IMR-90 (cell line): ENCODE measurements around the gene EDIL3. TPM values are rescaled to one million over a fixed set of nuclear protein-coding genes. Genes with fewer than 3 reads are reported as not detected.

ENCODE experiments used
- ATAC-seq: fragments of 200-7000 bp; cut with Tn5 transposase; 2 replicates; pipeline ENCODE4 v1.9.1; 2020; ENCODE audit warnings: low read depth, mild to moderate bottlenecking, moderate library complexity
- BruUV-seq: library from RNA; stranded (reverse); fragments of 400-500 nt; replicated peaks from 2 replicates; lab custom pipeline; 2021; lab: Mats Ljungman, UMichigan
- CTCF ChIA-PET: fragments of 300-600 bp; formaldehyde crosslinking; extraction: SDS; loops from one replicate; lab custom pipeline; 2021; ENCODE audit warnings: antibody characterized with exemption; lab: Yijun Ruan, JAX
- POLR2A ChIA-PET: fragments of 300-600 bp; sonication (Branson Sonifier 250); formaldehyde crosslinking; loops from one replicate; lab custom pipeline; 2022; ENCODE audit warnings: antibody characterized with exemption; ENCODE audit not compliant: unreplicated experiment; lab: Charles Lee
- DNase-seq: peaks from one replicate; pipeline ENCODE4 v3.0.0; 2013
- H2AFZ ChIP-seq: replicated peaks from 2 replicates; pipeline ENCODE3; 2013; ENCODE audit warnings: low read length, mild to moderate bottlenecking; ENCODE audit not compliant: poor library complexity
- H2AK5ac ChIP-seq: 2 replicates; pipeline ENCODE4 v1.6.1; 2013; ENCODE audit warnings: low read depth, low read length, inconsistent platforms
- H2AK9ac ChIP-seq: replicated peaks from 2 replicates; pipeline ENCODE3; 2013; ENCODE audit warnings: mild to moderate bottlenecking, low read depth, low read length, moderate library complexity; ENCODE audit not compliant: poor library complexity
- H2BK120ac ChIP-seq: 2 replicates; pipeline ENCODE4 v1.6.1; 2013; ENCODE audit warnings: low read depth, low read length, inconsistent platforms
- H2BK15ac ChIP-seq: 3 replicates; pipeline ENCODE4 v1.6.1; 2013; ENCODE audit warnings: low read depth, low read length, inconsistent platforms
- H2BK20ac ChIP-seq: 2 replicates; pipeline ENCODE4 v1.6.1; 2013; ENCODE audit warnings: low read depth, mild to moderate bottlenecking, inconsistent platforms, low read length, moderate library complexity
- H2BK5ac ChIP-seq: 2 replicates; pipeline ENCODE4 v1.6.1; 2013; ENCODE audit warnings: mild to moderate bottlenecking, low read depth, low read length, inconsistent platforms; ENCODE audit not compliant: poor library complexity, severe bottlenecking
- H3K14ac ChIP-seq: replicated peaks from 2 replicates; pipeline ENCODE4 v1.6.1; 2013; ENCODE audit warnings: low read depth, low read length, inconsistent platforms
- H3K18ac ChIP-seq: 2 replicates; pipeline ENCODE4 v1.6.1; 2013; ENCODE audit warnings: low read depth, low read length, control low read depth
- H3K23ac ChIP-seq: 2 replicates; pipeline ENCODE4 v1.6.1; 2013; ENCODE audit warnings: low read depth, low read length, inconsistent platforms
- H3K27ac ChIP-seq: 2 replicates; pipeline ENCODE4 v1.5.1; 2013; ENCODE audit warnings: mild to moderate bottlenecking, control low read depth, low read length; ENCODE audit not compliant: insufficient read depth
- H3K27me3 ChIP-seq: 2 replicates; pipeline ENCODE4 v1.6.1; 2013; ENCODE audit warnings: low read length; ENCODE audit not compliant: control insufficient read depth, insufficient read depth
- H3K36me3 ChIP-seq: 2 replicates; pipeline ENCODE4 v1.6.1; 2013; ENCODE audit warnings: low read length, mixed read lengths; ENCODE audit not compliant: control insufficient read depth, insufficient read depth
- H3K4ac ChIP-seq: 2 replicates; pipeline ENCODE4 v1.6.1; 2013; ENCODE audit warnings: low read depth, low read length, inconsistent platforms
- H3K4me1 ChIP-seq: 2 replicates; pipeline ENCODE4 v1.6.1; 2013; ENCODE audit warnings: low read length, mixed read lengths; ENCODE audit not compliant: control insufficient read depth, insufficient read depth
- H3K4me2 ChIP-seq: 2 replicates; pipeline ENCODE4 v1.6.1; 2013; ENCODE audit warnings: low read depth, mild to moderate bottlenecking, control low read depth, low read length, moderate library complexity
- H3K4me3 ChIP-seq: 2 replicates; pipeline ENCODE4 v1.5.1; 2013; ENCODE audit warnings: low read depth, mild to moderate bottlenecking, control low read depth, low read length, moderate library complexity; ENCODE audit not compliant: insufficient read depth
- H3K56ac ChIP-seq: 2 replicates; pipeline ENCODE4 v1.6.1; 2013; ENCODE audit warnings: low read length, inconsistent platforms; ENCODE audit not compliant: insufficient read depth; ENCODE audit errors: extremely low read depth
- H3K79me1 ChIP-seq, 2 experiments: 2 replicates each; pipeline ENCODE4 v1.6.1; 2013; ENCODE audit warnings: low read length in 2 of 2, inconsistent platforms in 1 of 2, low read depth in 1 of 2
- H3K9ac ChIP-seq: 2 replicates; pipeline ENCODE4 v1.6.1; 2013; ENCODE audit warnings: low read depth, low read length, control low read depth
- H3K9me1 ChIP-seq: 2 replicates; pipeline ENCODE4 v1.6.1; 2013; ENCODE audit warnings: low read length, inconsistent platforms; ENCODE audit not compliant: insufficient read depth
- H3K9me3 ChIP-seq: 2 replicates; pipeline ENCODE4 v1.6.1; 2013; ENCODE audit warnings: low read length; ENCODE audit not compliant: control insufficient read depth, insufficient read depth
- H4K20me1 ChIP-seq: 2 replicates; pipeline ENCODE4 v1.6.1; 2013; ENCODE audit warnings: low read length, inconsistent platforms; ENCODE audit not compliant: insufficient read depth
- H4K5ac ChIP-seq: 2 replicates; pipeline ENCODE4 v1.6.1; 2013; ENCODE audit warnings: mild to moderate bottlenecking, low read depth, low read length, control low read depth
- H4K8ac ChIP-seq, 2 experiments: 2 replicates each; pipeline ENCODE4 v1.6.1; 2013; ENCODE audit warnings: low read depth in 2 of 2, low read length in 2 of 2, control low read depth in 1 of 2, inconsistent platforms in 1 of 2
- H4K91ac ChIP-seq: 2 replicates; pipeline ENCODE4 v1.6.1; 2013; ENCODE audit warnings: low read depth, low read length, inconsistent platforms; ENCODE audit not compliant: insufficient read depth
- FOS ChIP-seq: fragments of 150-350 bp; IDR thresholded peaks from 2 replicates; pipeline ENCODE4 v1.6.1; 2016; ENCODE audit warnings: low read depth, low read length
- RAD21 ChIP-seq: IDR thresholded peaks from 2 replicates; pipeline ENCODE4 v1.6.1; 2012; ENCODE audit warnings: low read length, improper control_type of control experiment
- RFX5 ChIP-seq: IDR thresholded peaks from 2 replicates; pipeline ENCODE4 v1.8.0; 2012; ENCODE audit warnings: low read depth, mild to moderate bottlenecking, low read length, moderate library complexity
- WGBS, 2 experiments: methylation state at CpG; one replicate each; pipeline versions ENCODE4 v1.1.5 to v1.1.7; 2013; ENCODE audit warnings: missing lambda C conversion rate in 2 of 2; ENCODE audit not compliant: insufficient read length in 1 of 2; ENCODE audit errors: extremely low coverage in 2 of 2; 5-methylcytosine and 5-hydroxymethylcytosine counted together
- dilution Hi-C: fragments of 300-500 bp; cut with HindIII; formaldehyde crosslinking; loops from one replicate; pipeline ENCODE4 v1.14.3; 2018; ENCODE audit warnings: low sequenced_read_pairs; ENCODE audit not compliant: unreplicated experiment
- in situ Hi-C: fragments of 300-500 bp; cut with MboI; formaldehyde crosslinking; loops from 3 replicates; pipeline ENCODE4 v1.14.3; 2019; ENCODE audit warnings: low sequenced_read_pairs, inconsistent platforms, mixed read lengths
- intact Hi-C: fragments of 100-400 bp; cut with micrococcal nuclease; formaldehyde crosslinking; loops from 2 replicates; pipeline ENCODE4 v1.10.0; 2022
- polyA plus RNA-seq, 3 experiments: library from polyadenylated mRNA; depleted of rRNA; stranded (reverse); fragments of >200 nt; gene quantifications; 2 replicates each; pipeline ENCODE4 v1.2.3, GENCODE V29; 2012; ENCODE audit warnings: low replicate concordance in 1 of 3
- total RNA-seq: library from RNA; depleted of rRNA; stranded (reverse); fragments of >200 nt; gene quantifications from 2 replicates; pipeline ENCODE4 v1.2.3, GENCODE V29; 2012
- TF ChIP-seq, protein P1 (sequence below): conservative IDR thresholded peaks from 2 replicates; pipeline ENCODE4 v1.5.1; 2012; ENCODE audit warnings: mild to moderate bottlenecking, low read depth, low read length, improper control_type of control experiment

EDIL3 gene
- total and polyA plus RNA-seq, 2 of the 4 experiments (the other 2 are of a cell fraction) = 55.5 to 82.8 TPM

DNA sequence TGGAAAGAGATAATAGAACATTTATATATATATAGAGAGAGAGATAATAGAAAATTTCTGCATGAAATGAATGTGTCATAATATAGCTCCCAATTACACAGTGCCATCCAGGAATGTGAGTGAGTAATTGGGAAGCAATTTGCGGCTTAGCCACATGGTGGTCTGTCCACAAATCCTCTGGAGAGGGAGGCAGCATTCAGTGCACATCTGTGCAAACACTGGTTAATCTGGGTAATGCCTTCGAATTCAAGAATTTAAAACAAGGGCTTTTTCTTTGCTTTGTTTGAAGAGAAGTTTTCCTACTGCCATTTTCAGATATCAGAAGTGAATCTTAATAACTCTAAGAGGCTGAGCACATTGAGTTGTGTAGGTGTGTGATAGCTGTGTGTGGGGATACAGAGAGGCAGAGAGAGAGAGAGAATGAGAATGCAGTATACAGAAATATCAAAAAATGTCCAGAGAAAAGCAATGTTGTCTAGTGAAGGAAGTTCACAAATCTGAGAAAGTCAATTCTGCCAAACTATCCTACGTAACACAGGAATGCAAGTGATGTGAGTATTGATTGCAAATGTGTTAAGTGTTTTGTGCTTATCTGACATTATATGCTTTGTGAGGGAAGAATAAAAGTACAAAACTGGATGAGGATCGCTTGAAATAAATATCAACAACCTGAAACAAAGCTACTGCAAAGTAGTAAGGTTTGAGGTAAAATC, 134.6 kb downstream of the EDIL3 start:
- peaks cover 4 to 9% of the 10 kb centered on the region in 2 experiments; a peak in 3 of 4 replicates for H3K79me1 ChIP-seq
- H3K4me2 ChIP-seq = peak overlapping the region; percentile 59; the same call in 1 of the 2 replicates
- no peak overlapping the region for H3K4ac ChIP-seq
- in situ Hi-C loops = loop anchor here (10.0 kb wide), 2 partner anchors 315 to 525 kb away; partner anchors contain the start of gene HAPLN1
- H3K23ac ChIP-seq = no peak overlapping the region
- H3K4me3 ChIP-seq = no peak overlapping the region
- H2BK15ac ChIP-seq = no peak overlapping the region
- TF ChIP-seq RAD21 (no peak), RFX5 (no peak), FOS (0 out of 2 replicates have a peak, but pooled peaks have one; percentile 20)
- TF ChIP-seq, protein P1, sequence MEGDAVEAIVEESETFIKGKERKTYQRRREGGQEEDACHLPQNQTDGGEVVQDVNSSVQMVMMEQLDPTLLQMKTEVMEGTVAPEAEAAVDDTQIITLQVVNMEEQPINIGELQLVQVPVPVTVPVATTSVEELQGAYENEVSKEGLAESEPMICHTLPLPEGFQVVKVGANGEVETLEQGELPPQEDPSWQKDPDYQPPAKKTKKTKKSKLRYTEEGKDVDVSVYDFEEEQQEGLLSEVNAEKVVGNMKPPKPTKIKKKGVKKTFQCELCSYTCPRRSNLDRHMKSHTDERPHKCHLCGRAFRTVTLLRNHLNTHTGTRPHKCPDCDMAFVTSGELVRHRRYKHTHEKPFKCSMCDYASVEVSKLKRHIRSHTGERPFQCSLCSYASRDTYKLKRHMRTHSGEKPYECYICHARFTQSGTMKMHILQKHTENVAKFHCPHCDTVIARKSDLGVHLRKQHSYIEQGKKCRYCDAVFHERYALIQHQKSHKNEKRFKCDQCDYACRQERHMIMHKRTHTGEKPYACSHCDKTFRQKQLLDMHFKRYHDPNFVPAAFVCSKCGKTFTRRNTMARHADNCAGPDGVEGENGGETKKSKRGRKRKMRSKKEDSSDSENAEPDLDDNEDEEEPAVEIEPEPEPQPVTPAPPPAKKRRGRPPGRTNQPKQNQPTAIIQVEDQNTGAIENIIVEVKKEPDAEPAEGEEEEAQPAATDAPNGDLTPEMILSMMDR = no peak
- ATAC-seq = peak; percentile 89
- intact Hi-C loops = loop anchor here (10.0 kb wide), 1 partner anchor 795 kb away; no protein-coding TSS in a partner anchor
- whole genome bisulfite sequencing, 2 experiments = no CpG with 5 or more reads among the region's 4 CpGs
- DNase-seq = peak; percentile 79
- H4K8ac ChIP-seq = peak overlapping the region in 1 of 2 experiments; percentile 57; a peak in 1 of 4 replicates
- CTCF ChIA-PET = no interaction called here
- H2BK120ac ChIP-seq = peak overlapping the region; percentile 56
- H2BK20ac ChIP-seq = no peak overlapping the region; the same call in 1 of the 2 replicates
- no peak overlapping the region for H3K27ac ChIP-seq
- H3K36me3 ChIP-seq = no peaks in the 10 kb centered on the region
- POLR2A ChIA-PET = no interaction called here
- H4K20me1 ChIP-seq = no peaks in the 10 kb centered on the region
- BruUV-seq = no TSS peak
- no peak overlapping the region for H3K9ac ChIP-seq
- H4K91ac ChIP-seq = no peak overlapping the region; the same call in 1 of the 2 replicates
- H2BK5ac ChIP-seq = peak overlapping the region; percentile 54
- dilution Hi-C loops = no loop called here
- no peaks in the 10 kb centered on the region for H3K27me3 ChIP-seq
- peak overlapping the region; percentile 42; the same call in 1 of the 2 replicates for H3K14ac ChIP-seq
- H2AK9ac ChIP-seq = no peak overlapping the region
- H3K18ac ChIP-seq = peak overlapping the region; percentile 11; the same call in 1 of the 2 replicates
- H3K4me1 ChIP-seq = peaks cover 5% of the 10 kb centered on the region; the same call in 1 of the 2 replicates
- H3K9me3 ChIP-seq = no peaks in the 10 kb centered on the region
- H3K56ac ChIP-seq = no peak overlapping the region
- H2AFZ ChIP-seq = no peak overlapping the region
- peaks cover 3% of the 10 kb centered on the region; the same call in 1 of the 2 replicates for H3K9me1 ChIP-seq
- H2AK5ac ChIP-seq = no peak overlapping the region
- peak overlapping the region; percentile 25; the same call in 1 of the 2 replicates for H4K5ac ChIP-seq
